Esophagus muscularis mucosa (tissue), 4 donors: Measurements from ENCODE around the gene KCNAB3. TPM values are rescaled to one million over a fixed set of nuclear protein-coding genes. Genes with fewer than 3 reads are reported as not detected.

Experiments used
- DNase-seq: peaks from one replicate; pipeline ENCODE4 v3.0.0-alpha.2; 2017; ENCODE audit errors: extremely low spot score
- H3K27ac ChIP-seq, 4 donors: fragments of 200-600 bp; sonication (generic); replicated peaks in 1 of 4; 1 replicate in 3 of 4; 2 replicates in 1 of 4; pipeline ENCODE4 v1.5.1; 2016 to 2019; ENCODE audit warnings: mild to moderate bottlenecking in 1 of 4
- H3K27me3 ChIP-seq, 4 donors: fragments of 200-600 bp; sonication (generic); one replicate each; pipeline versions ENCODE4 v1.5.1 to v1.6.0; 2016 to 2019
- H3K36me3 ChIP-seq, 4 donors: fragments of 200-600 bp; sonication (generic); one replicate each; pipeline ENCODE4 v1.5.1; 2016 to 2019
- H3K4me1 ChIP-seq, 4 donors: fragments of 200-600 bp; sonication (generic); one replicate each; pipeline ENCODE4 v1.5.1; 2016 to 2019
- H3K4me3 ChIP-seq, 4 donors: fragments of 200-600 bp; sonication (generic); 1 replicate in 2 of 4; 2 replicates in 2 of 4; pipeline ENCODE4 v1.5.1; 2016 to 2019; ENCODE audit warnings: mild to moderate bottlenecking in 4 of 4, moderate library complexity in 1 of 4
- H3K9me3 ChIP-seq, 4 donors: fragments of 200-600 bp; sonication (generic); 1 replicate in 3 of 4; 2 replicates in 1 of 4; pipeline ENCODE4 v1.5.1; 2016 to 2019
- EP300 ChIP-seq: sonication (generic); formaldehyde crosslinking; IDR thresholded peaks from one replicate; pipeline ENCODE4 v1.6.1; 2017; ENCODE audit warnings: antibody characterized with exemption
- POLR2A ChIP-seq: fragments of 450-650 bp; IDR thresholded peaks from one replicate; pipeline ENCODE4 v1.6.1; 2017; ENCODE audit warnings: antibody characterized with exemption, moderate library complexity, mild to moderate bottlenecking, low read depth
- POLR2AphosphoS5 ChIP-seq, 2 donors: sonication (generic); formaldehyde crosslinking; IDR thresholded peaks; one replicate each; pipeline ENCODE4 v1.6.1; 2017; ENCODE audit warnings: antibody characterized with exemption in 2 of 2
- WGBS: methylation state at CpG from one replicate; pipeline ENCODE4 v1.1.5; 2018; 5-methylcytosine and 5-hydroxymethylcytosine counted together
- intact Hi-C: fragments of 100-400 bp; cut with DNase I; formaldehyde crosslinking; loops from one replicate; pipeline ENCODE4 v1.15.1; 2023
- total RNA-seq, 4 donors: library from RNA; depleted of rRNA; stranded (reverse); fragments of >200 nt; gene quantifications; one replicate each; pipeline versions ENCODE4 v1.1.0 to v1.2.1, GENCODE V29; 2016
- TF ChIP-seq, protein P1 (sequence below), 3 experiments: fragments of 200-600 bp in 2 of 3; fragments of 450-650 bp in 1 of 3; sonication (generic) in 2 of 3; IDR thresholded peaks; one replicate each; pipeline ENCODE4 v1.5.1; 2017 to 2019; ENCODE audit warnings: antibody characterized with exemption in 3 of 3, mild to moderate bottlenecking in 2 of 3, moderate library complexity in 1 of 3

The KCNAB3 gene
- total RNA-seq, 4 donors from 2014 or later: 0.23 to 1.2 (median 0.41) TPM

- H3K4me3 ChIP-seq: no peak overlapping the region
- H3K36me3 ChIP-seq: peaks cover 69 to 95% (median 89%) of the 10 kb centered on the region in 4 donors
- DNase-seq: no peak
- TF ChIP-seq, protein P1, sequence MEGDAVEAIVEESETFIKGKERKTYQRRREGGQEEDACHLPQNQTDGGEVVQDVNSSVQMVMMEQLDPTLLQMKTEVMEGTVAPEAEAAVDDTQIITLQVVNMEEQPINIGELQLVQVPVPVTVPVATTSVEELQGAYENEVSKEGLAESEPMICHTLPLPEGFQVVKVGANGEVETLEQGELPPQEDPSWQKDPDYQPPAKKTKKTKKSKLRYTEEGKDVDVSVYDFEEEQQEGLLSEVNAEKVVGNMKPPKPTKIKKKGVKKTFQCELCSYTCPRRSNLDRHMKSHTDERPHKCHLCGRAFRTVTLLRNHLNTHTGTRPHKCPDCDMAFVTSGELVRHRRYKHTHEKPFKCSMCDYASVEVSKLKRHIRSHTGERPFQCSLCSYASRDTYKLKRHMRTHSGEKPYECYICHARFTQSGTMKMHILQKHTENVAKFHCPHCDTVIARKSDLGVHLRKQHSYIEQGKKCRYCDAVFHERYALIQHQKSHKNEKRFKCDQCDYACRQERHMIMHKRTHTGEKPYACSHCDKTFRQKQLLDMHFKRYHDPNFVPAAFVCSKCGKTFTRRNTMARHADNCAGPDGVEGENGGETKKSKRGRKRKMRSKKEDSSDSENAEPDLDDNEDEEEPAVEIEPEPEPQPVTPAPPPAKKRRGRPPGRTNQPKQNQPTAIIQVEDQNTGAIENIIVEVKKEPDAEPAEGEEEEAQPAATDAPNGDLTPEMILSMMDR (IDR thresholded peaks at IDR 0.05): no peak
- H3K9me3 ChIP-seq: no peaks in the 10 kb centered on the region
- no peak overlapping the region for H3K27ac ChIP-seq
- no peaks in the 10 kb centered on the region for H3K4me1 ChIP-seq
- intact Hi-C loops: no loop called here
- whole genome bisulfite sequencing: 95% methylated on average over 9 of the region's 9 CpGs
- H3K27me3 ChIP-seq: no peaks in the 10 kb centered on the region
Observed at GRCh38 chr17:7944326-7944725, 14.7 kb upstream of the KCNAB3 start.

GRCh38 chr17:7943291-7943690, 13.6 kb upstream of the KCNAB3 start:
- WGBS: 90% methylated on average over 12 of the region's 13 CpGs
- H3K27ac ChIP-seq: no peak overlapping the region
- peaks cover 67 to 95% (median 88%) of the 10 kb centered on the region in 4 donors for H3K36me3 ChIP-seq
- no peak overlapping the region for H3K4me3 ChIP-seq
- intact Hi-C loops: no loop called here
- DNase-seq: no peak
- H3K27me3 ChIP-seq: no peaks in the 10 kb centered on the region
- H3K9me3 ChIP-seq: no peaks in the 10 kb centered on the region
- H3K4me1 ChIP-seq: no peaks in the 10 kb centered on the region
- TF ChIP-seq POLR2A: no peak
- TF ChIP-seq POLR2AphosphoS5 (IDR thresholded peaks at IDR 0.05): no peak
- TF ChIP-seq, protein P1 (IDR thresholded peaks at IDR 0.05): no peak
- no peak for TF ChIP-seq EP300

- TF ChIP-seq POLR2AphosphoS5 (IDR thresholded peaks at IDR 0.05): no peak
- TF ChIP-seq, protein P1 (IDR thresholded peaks at IDR 0.05): no peak
- no peak for TF ChIP-seq POLR2A
- TF ChIP-seq EP300: no peak
- H3K4me1 ChIP-seq: no peaks in the 10 kb centered on the region
- H3K36me3 ChIP-seq: peaks cover 67 to 93% (median 86%) of the 10 kb centered on the region in 4 donors
- no peaks in the 10 kb centered on the region for H3K9me3 ChIP-seq
- H3K4me3 ChIP-seq: no peak overlapping the region
- DNase-seq: no peak
- no peaks in the 10 kb centered on the region for H3K27me3 ChIP-seq
- 95% methylated on average over 6 of the region's 6 CpGs for WGBS
- no peak overlapping the region for H3K27ac ChIP-seq
- intact Hi-C loops: no loop called here
Observed at GRCh38 chr17:7940743-7941142, 11.1 kb upstream of the KCNAB3 start.

GRCh38 chr17:7940034-7940433, 10.4 kb upstream of the KCNAB3 start:
- peaks cover 0 to 5% (median 4%) of the 10 kb centered on the region in 4 donors for H3K4me1 ChIP-seq
- no peaks in the 10 kb centered on the region for H3K27me3 ChIP-seq
- no peak overlapping the region for H3K4me3 ChIP-seq
- WGBS: 97% methylated on average over 4 of the region's 4 CpGs
- DNase-seq: no peak
- H3K9me3 ChIP-seq: no peaks in the 10 kb centered on the region
- TF ChIP-seq EP300: no peak
- TF ChIP-seq, protein P1 (IDR thresholded peaks at IDR 0.05): no peak
- no peak for TF ChIP-seq POLR2A
- no peak for TF ChIP-seq POLR2AphosphoS5 (IDR thresholded peaks at IDR 0.05)
- intact Hi-C loops: no loop called here
- peaks cover 62 to 93% (median 85%) of the 10 kb centered on the region in 4 donors for H3K36me3 ChIP-seq
- H3K27ac ChIP-seq: no peak overlapping the region

GRCh38 chr17:7935859-7936258, 6.2 kb upstream of the KCNAB3 start:
- H3K36me3 ChIP-seq: peaks cover 32 to 61% (median 54%) of the 10 kb centered on the region in 4 donors
- TF ChIP-seq POLR2A (no peak), EP300 (no peak), POLR2AphosphoS5 (IDR thresholded peaks at IDR 0.05) (no peak)
- TF ChIP-seq, protein P1 (IDR thresholded peaks at IDR 0.05): no peak
- H3K27me3 ChIP-seq: no peaks in the 10 kb centered on the region
- H3K9me3 ChIP-seq: no peaks in the 10 kb centered on the region
- no peak overlapping the region for H3K4me3 ChIP-seq
- intact Hi-C loops: no loop called here
- H3K27ac ChIP-seq: no peak overlapping the region
- H3K4me1 ChIP-seq: peaks cover 23 to 36% (median 35%) of the 10 kb centered on the region in 4 donors
- DNase-seq: no peak
